Measurements from ENCODE around the gene ATG7. TPM values are rescaled to one million over a fixed set of nuclear protein-coding genes. Genes with fewer than 3 reads are reported as not detected.

ATG7 gene
- total RNA-seq, 1 donor = 97.9 TPM

DNA sequence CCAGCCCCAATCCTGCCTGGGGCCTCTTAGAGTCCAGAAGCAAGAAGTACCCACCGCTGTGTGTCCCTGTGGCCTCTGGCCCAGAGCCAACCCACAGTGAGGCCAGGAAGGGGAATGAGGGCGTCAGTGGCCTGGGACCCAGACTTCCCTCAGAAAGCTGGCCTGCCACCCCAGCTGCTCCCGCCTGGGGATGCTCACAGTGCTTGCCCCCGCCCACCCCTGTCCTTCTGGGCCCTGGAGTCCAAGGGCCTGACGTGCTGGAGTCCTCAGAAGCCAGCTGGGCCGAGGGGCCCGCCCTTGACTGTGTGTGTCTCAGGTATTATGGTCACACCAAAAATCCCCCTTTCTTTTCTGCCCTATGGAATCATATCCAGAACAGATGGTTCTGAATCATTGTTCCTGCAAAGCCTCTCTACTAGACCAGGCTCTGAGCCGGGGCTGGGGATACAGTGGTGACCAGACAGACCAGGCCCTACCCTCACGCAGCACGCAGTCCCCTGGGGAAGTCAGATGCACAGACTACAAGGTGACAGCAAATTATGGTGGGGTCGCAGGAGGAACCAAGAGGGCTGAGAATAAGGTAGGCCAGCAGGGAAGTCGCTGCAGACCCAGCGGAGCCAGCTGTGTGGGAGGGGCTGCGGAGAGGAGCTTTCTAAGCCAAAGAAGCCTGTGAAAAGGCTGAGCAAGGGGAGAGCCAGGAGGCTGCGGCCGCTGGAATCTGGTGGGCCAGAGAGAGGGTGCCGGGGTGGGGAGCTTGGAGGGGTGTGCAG lies 272.4 kb downstream of the ATG7 start:
- DNase-seq (ENCODE audit: low read depth) = peak; percentile 47
- TF ChIP-seq, protein P1, sequence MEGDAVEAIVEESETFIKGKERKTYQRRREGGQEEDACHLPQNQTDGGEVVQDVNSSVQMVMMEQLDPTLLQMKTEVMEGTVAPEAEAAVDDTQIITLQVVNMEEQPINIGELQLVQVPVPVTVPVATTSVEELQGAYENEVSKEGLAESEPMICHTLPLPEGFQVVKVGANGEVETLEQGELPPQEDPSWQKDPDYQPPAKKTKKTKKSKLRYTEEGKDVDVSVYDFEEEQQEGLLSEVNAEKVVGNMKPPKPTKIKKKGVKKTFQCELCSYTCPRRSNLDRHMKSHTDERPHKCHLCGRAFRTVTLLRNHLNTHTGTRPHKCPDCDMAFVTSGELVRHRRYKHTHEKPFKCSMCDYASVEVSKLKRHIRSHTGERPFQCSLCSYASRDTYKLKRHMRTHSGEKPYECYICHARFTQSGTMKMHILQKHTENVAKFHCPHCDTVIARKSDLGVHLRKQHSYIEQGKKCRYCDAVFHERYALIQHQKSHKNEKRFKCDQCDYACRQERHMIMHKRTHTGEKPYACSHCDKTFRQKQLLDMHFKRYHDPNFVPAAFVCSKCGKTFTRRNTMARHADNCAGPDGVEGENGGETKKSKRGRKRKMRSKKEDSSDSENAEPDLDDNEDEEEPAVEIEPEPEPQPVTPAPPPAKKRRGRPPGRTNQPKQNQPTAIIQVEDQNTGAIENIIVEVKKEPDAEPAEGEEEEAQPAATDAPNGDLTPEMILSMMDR (IDR thresholded peaks at IDR 0.05; ENCODE audit: insufficient read depth, low read length) = peak; percentile 13
- no peak overlapping the region for H3K4me3 ChIP-seq (ENCODE audit: low read depth, low read length)

DNA sequence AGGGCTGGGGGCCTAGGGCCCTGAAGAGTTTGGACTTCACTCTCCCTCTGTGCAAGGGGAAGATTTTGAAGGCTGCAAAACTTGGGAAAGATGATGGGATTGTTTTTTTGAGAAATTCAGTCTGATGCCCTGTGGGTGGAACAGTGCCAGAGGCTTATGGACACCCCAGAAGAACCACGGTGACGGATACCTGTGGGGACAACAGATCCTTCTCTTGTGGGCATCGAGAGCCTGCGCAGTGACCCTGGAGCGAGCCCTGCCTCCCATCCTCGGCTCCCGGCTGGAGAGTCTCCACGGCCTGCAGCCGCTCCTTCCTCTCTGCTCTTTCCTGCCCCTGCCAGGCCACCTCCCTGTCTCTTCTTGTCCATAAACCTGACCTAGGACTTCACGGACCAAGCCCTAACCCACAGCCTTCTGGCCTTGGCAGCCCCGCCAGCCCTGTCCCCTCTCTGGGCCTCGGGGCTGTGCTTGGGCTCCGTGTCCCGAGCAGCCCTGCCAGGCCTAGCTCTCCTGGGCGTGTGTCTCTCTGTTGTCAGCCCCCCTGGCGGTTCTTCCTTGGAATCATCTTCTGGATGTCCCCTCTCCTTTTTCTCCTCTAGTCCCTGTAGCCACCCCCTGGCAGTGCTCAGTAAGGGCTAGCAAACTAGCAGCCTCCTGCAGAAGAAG lies 273.1 kb downstream of the ATG7 start:
- H3K4me3 ChIP-seq (ENCODE audit: low read depth, low read length) = no peak overlapping the region
- TF ChIP-seq, protein P1 (IDR thresholded peaks at IDR 0.05; ENCODE audit: insufficient read depth, low read length) = peak; percentile 41
- DNase-seq (ENCODE audit: low read depth) = peak; percentile 33

DNA sequence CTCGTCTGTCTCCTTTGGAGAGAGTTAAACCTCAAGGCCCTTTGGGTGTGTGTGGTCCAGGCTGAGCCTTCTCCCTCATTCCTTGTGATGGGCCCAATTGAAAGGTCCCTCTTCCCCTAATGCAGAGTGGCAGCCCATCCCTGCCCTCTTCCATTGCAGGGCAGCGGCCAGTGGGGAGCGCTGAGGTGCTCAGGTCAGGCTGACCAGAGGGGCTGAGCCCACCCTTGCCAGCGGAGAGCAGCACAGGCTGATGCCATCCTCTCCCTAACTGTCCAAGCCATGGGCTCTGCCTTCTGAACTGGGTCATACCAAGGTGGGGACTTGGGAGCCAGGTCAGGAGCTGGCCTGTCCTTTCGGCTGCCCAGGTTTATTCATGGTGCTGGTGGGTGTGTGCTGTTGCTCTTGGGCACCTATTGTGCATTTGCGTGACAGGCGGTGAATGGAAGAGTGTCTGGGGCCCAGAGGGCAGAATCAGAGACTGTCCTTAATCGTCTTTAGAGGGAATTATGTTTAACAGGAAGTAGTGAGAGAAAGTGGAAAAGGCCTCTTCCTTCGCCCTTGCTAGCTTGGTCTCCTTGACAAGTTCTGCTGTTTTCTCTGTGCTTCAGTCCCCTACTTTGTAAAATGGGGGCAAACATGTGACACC lies 274.6 kb downstream of the ATG7 start:
- no peak overlapping the region for H3K4me3 ChIP-seq (ENCODE audit: low read depth, low read length)
- TF ChIP-seq, protein P1 (IDR thresholded peaks at IDR 0.05; ENCODE audit: insufficient read depth, low read length) = no peak
- no peak for DNase-seq (ENCODE audit: low read depth)

DNA sequence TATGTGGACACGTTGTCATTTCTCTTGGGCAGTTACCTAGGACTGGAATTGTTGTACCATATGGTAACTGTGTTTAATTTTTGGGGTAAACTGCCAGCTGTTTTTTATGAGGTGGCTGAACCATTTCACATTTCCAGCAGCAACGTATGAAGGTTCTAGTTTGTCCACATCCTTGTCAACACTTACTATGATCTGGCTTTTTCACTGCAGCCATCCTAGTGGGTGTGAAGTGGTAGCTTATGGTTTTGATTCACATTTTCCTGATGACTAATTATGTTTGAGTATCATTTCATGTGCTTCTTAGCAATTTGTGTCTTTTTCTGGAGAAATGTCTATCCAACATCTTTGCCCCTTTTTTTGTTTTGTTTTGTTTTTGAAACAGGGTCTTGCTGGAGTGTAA lies 275.3 kb downstream of the ATG7 start:
- no peak overlapping the region for H3K4me3 ChIP-seq (ENCODE audit: low read depth, low read length)
- TF ChIP-seq, protein P1 (IDR thresholded peaks at IDR 0.05; ENCODE audit: insufficient read depth, low read length) = no peak
- no peak for DNase-seq (ENCODE audit: low read depth)

DNA sequence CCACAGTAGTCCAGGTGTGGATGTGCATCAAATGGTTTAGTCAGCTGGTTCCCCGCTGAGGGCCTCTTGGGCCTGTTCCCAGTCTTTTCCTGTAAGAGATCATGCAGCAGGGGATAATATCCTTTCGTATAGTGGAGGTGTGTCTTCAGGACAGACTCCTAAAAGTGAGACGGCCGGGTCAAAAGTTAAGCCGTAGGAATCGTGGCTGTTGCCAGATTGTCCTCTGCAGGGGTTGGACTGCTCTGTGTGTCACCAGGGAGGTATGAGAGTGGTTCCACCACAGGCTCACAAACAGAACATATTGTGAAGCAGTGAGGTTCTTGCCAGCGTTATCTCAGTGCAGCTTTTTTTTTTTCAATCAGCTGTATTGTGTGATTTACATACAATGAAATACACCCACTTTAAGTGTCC lies 276.5 kb downstream of the ATG7 start:
- DNase-seq (ENCODE audit: low read depth) = peak; percentile 65
- no peak overlapping the region for H3K4me3 ChIP-seq (ENCODE audit: low read depth, low read length)
- TF ChIP-seq, protein P1 (IDR thresholded peaks at IDR 0.05; ENCODE audit: insufficient read depth, low read length) = no peak

DNA sequence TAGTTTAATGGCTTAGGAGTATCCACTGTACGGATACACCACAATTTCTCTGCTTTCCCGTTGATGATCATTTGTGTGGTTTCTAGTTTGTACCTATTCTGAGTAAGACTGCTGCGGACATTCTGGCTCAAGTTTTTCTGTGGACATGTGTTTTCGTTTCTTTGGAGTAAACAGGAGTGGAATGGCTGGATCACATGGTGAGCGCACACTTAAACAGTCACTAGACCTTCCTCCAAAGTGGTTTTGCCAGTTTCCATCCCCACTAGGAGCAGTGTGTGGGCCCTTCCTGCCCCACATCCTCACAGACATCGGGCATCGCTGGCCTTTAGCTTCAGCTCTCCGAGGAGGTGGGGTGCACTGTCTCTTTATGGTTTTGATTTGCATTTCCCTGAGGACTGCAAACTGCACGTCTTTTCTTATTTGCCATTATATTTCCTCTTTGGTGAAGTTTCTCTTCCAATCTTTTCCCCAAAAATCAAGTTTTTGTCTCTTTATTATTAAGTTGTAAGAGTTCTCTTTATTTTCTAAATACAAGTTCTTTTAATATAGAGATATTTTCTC lies 277.5 kb downstream of the ATG7 start:
- H3K4me3 ChIP-seq (ENCODE audit: low read depth, low read length) = no peak overlapping the region
- TF ChIP-seq, protein P1 (IDR thresholded peaks at IDR 0.05; ENCODE audit: insufficient read depth, low read length) = no peak
- no peak for DNase-seq (ENCODE audit: low read depth)
